ENCODE results near the gene ANO10.

ANO10 gene

DNA sequence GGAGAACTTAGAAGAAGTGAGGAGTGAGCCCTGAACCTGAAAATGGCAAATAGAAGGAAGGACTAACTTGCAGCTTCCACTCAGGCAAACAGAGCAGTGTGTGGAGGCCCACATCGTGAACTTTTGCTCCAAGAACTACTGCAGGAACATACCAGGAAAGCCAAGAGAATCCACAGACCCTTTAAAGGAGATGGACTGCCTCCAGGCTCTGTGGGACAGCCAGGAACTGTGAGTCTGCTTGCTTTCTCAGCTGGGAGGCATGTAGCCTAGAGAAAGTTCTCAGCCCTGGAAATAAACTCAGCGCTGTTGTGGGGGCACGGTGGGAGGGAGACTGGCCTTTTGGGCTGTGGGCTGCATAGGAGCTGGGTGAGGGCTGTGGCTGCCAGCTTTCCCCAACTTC lies 242.5 kb downstream of the ANO10 start:
- Histone ChIP-seq H3K4me1 (ENCODE audit: insufficient read depth, insufficient read length) (peaks cover 3% of the 10 kb centered on the region), H3K4me3 (ENCODE audit: insufficient read length, low read depth) (no peak overlapping the region), H3K36me3 (ENCODE audit: insufficient read depth, insufficient read length, low read length) (no peaks in the 10 kb centered on the region), H3K27me3 (ENCODE audit: insufficient read depth, insufficient read length) (no peaks in the 10 kb centered on the region), H3K9ac (ENCODE audit: insufficient read length, low read depth) (no peak overlapping the region), H3K9me3 (ENCODE audit: insufficient read depth, low read length) (no peaks in the 10 kb centered on the region)
- TF ChIP-seq ZNF274 (IDR thresholded peaks at IDR 0.05; ENCODE audit: low read depth, low read length) = no peak
- no peak for TF ChIP-seq YY1 (IDR thresholded peaks at IDR 0.05; ENCODE audit: insufficient read depth, insufficient read length)
- TF ChIP-seq SUZ12 (IDR thresholded peaks at IDR 0.05; ENCODE audit: extremely low read depth, insufficient read depth, insufficient read length) = no peak
- DNase-seq (ENCODE audit: low read depth, low spot score) = no peak

- Histone ChIP-seq H3K27me3 (ENCODE audit: insufficient read depth, insufficient read length) (no peaks in the 10 kb centered on the region), H3K4me3 (ENCODE audit: insufficient read length, low read depth) (no peak overlapping the region), H3K36me3 (ENCODE audit: insufficient read depth, insufficient read length, low read length) (no peaks in the 10 kb centered on the region), H3K9me3 (ENCODE audit: insufficient read depth, low read length) (no peaks in the 10 kb centered on the region), H3K9ac (ENCODE audit: insufficient read length, low read depth) (no peak overlapping the region), H3K4me1 (ENCODE audit: insufficient read depth, insufficient read length) (peaks cover 3% of the 10 kb centered on the region)
- TF ChIP-seq ZNF274 (IDR thresholded peaks at IDR 0.05; ENCODE audit: low read depth, low read length) = no peak
- TF ChIP-seq SUZ12 (IDR thresholded peaks at IDR 0.05; ENCODE audit: extremely low read depth, insufficient read depth, insufficient read length) = no peak
- no peak for TF ChIP-seq YY1 (IDR thresholded peaks at IDR 0.05; ENCODE audit: insufficient read depth, insufficient read length)
- DNase-seq (ENCODE audit: low read depth, low spot score) = peak; percentile 46
Measured at GRCh38 chr3:43378066-43378935, 243.5 kb downstream of the ANO10 start.

DNA sequence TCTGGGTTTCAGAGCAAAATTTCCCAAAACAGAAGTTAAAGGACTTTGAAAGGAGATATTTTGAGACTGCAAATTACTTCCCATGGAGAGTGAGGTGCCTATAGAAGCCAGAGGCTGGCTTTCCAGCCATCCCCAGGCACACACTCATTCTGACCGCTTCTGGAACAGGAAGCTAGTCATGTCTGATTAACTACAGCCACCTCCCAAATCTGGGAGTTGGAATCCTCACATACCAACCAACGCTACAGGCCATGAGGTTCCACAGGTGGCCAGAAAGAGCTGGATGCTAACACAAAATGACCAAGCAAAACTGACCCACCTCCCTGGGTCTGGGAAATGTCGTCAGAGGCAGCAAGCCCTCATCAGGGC lies 248.3 kb downstream of the ANO10 start:
- no peak for TF ChIP-seq ZNF274 (IDR thresholded peaks at IDR 0.05; ENCODE audit: low read depth, low read length)
- TF ChIP-seq YY1 (IDR thresholded peaks at IDR 0.05; ENCODE audit: insufficient read depth, insufficient read length) = no peak
- TF ChIP-seq SUZ12 (IDR thresholded peaks at IDR 0.05; ENCODE audit: extremely low read depth, insufficient read depth, insufficient read length) = no peak
- no peaks in the 10 kb centered on the region for H3K36me3 ChIP-seq (ENCODE audit: insufficient read depth, insufficient read length, low read length)
- no peak for DNase-seq (ENCODE audit: low read depth, low spot score)
- H3K9ac ChIP-seq (ENCODE audit: insufficient read length, low read depth) = no peak overlapping the region
- H3K27me3 ChIP-seq (ENCODE audit: insufficient read depth, insufficient read length) = no peaks in the 10 kb centered on the region
- H3K4me3 ChIP-seq (ENCODE audit: insufficient read length, low read depth) = no peak overlapping the region
- H3K4me1 ChIP-seq (ENCODE audit: insufficient read depth, insufficient read length) = peaks cover 9% of the 10 kb centered on the region
- H3K9me3 ChIP-seq (ENCODE audit: insufficient read depth, low read length) = no peaks in the 10 kb centered on the region

DNA sequence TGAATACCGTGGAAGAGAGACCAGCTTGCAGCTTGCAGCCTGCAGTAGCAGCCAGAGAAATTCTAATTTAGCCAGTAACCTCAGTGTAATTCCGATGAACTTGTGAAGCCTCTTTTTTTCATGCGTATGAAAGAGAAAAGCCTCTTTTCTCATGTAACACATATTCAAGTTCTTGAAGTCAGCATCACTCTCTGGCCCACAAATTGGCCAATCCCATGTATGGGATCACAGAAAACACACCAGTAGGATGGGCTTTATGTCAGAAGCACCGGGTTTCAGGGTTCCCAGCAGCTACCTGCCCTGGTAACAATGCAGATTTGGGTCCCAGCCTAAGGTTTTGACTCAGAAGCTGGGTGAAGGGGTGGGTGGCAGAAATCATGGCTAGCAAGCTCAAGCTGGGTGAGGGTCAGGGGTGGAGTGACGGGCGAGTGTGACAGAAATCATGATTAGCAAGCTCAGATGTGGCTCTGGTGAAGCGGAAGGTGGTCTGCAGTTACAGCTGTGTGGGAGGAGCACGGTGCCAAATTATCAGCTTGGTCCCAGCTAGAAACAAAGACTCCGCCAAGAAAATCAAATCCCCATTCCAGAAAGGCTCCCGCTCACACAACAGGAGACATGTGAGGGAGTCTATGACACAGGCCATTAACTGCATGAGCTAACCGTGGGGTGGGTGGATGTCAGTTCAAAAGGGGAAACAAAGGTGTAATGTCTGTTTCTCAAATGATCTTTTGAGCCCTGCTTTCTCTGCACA lies 248.8 kb downstream of the ANO10 start:
- no peak overlapping the region for H3K4me3 ChIP-seq (ENCODE audit: insufficient read length, low read depth)
- peak; percentile 59 for DNase-seq (ENCODE audit: low read depth, low spot score)
- TF ChIP-seq SUZ12 (IDR thresholded peaks at IDR 0.05; ENCODE audit: extremely low read depth, insufficient read depth, insufficient read length) = no peak
- no peak for TF ChIP-seq ZNF274 (IDR thresholded peaks at IDR 0.05; ENCODE audit: low read depth, low read length)
- TF ChIP-seq YY1 (IDR thresholded peaks at IDR 0.05; ENCODE audit: insufficient read depth, insufficient read length) = no peak
- H3K9ac ChIP-seq (ENCODE audit: insufficient read length, low read depth) = no peak overlapping the region
- H3K27me3 ChIP-seq (ENCODE audit: insufficient read depth, insufficient read length) = no peaks in the 10 kb centered on the region
- H3K9me3 ChIP-seq (ENCODE audit: insufficient read depth, low read length) = no peaks in the 10 kb centered on the region
- no peaks in the 10 kb centered on the region for H3K36me3 ChIP-seq (ENCODE audit: insufficient read depth, insufficient read length, low read length)
- peaks cover 9% of the 10 kb centered on the region for H3K4me1 ChIP-seq (ENCODE audit: insufficient read depth, insufficient read length)

- DNase-seq (ENCODE audit: low read depth, low spot score) = no peak
- no peaks in the 10 kb centered on the region for H3K9me3 ChIP-seq (ENCODE audit: insufficient read depth, low read length)
- peaks cover 9% of the 10 kb centered on the region for H3K4me1 ChIP-seq (ENCODE audit: insufficient read depth, insufficient read length)
- H3K4me3 ChIP-seq (ENCODE audit: insufficient read length, low read depth) = no peak overlapping the region
- TF ChIP-seq SUZ12 (IDR thresholded peaks at IDR 0.05; ENCODE audit: extremely low read depth, insufficient read depth, insufficient read length) = no peak
- no peak for TF ChIP-seq ZNF274 (IDR thresholded peaks at IDR 0.05; ENCODE audit: low read depth, low read length)
- TF ChIP-seq YY1 (IDR thresholded peaks at IDR 0.05; ENCODE audit: insufficient read depth, insufficient read length) = no peak
- H3K27me3 ChIP-seq (ENCODE audit: insufficient read depth, insufficient read length) = no peaks in the 10 kb centered on the region
- H3K9ac ChIP-seq (ENCODE audit: insufficient read length, low read depth) = no peak overlapping the region
- H3K36me3 ChIP-seq (ENCODE audit: insufficient read depth, insufficient read length, low read length) = no peaks in the 10 kb centered on the region
Measured at GRCh38 chr3:43372007-43372740, 249.6 kb downstream of the ANO10 start.

DNA sequence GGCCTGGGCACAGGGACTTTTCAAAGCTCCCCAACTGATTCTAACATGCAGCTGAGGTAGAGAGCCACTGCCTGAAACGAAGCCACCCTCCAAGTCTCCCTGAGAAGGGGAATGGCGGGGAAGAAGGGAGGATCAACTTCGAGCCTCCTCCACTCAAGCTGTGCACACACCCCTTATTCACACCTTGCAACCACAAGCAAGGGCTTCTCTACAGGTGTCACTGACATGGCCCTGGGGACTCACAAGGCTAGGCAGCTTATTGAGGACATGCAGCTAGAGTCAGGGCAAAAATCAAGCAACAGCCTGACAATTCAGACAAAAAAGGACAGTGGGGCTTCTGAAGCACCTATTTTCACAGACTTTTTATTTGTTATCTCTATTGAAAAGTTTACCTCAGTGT lies 250.3 kb downstream of the ANO10 start:
- Histone ChIP-seq H3K27me3 (ENCODE audit: insufficient read depth, insufficient read length) (no peaks in the 10 kb centered on the region), H3K9ac (ENCODE audit: insufficient read length, low read depth) (no peak overlapping the region), H3K4me3 (ENCODE audit: insufficient read length, low read depth) (no peak overlapping the region), H3K36me3 (ENCODE audit: insufficient read depth, insufficient read length, low read length) (peaks cover 2% of the 10 kb centered on the region), H3K9me3 (ENCODE audit: insufficient read depth, low read length) (no peaks in the 10 kb centered on the region), H3K4me1 (ENCODE audit: insufficient read depth, insufficient read length) (peaks cover 9% of the 10 kb centered on the region)
- TF ChIP-seq YY1 (IDR thresholded peaks at IDR 0.05; ENCODE audit: insufficient read depth, insufficient read length) (no peak), SUZ12 (IDR thresholded peaks at IDR 0.05; ENCODE audit: extremely low read depth, insufficient read depth, insufficient read length) (no peak), ZNF274 (IDR thresholded peaks at IDR 0.05; ENCODE audit: low read depth, low read length) (no peak)
- no peak for DNase-seq (ENCODE audit: low read depth, low spot score)

Data from NT2/D1 (cell line).